ENCODE results near the gene PCDHB5.
A peak's percentile ranks its signal among the peaks of the same experiment; 100 is the strongest.
"Not testable (repeated sequence)": the region's sequence is repeated elsewhere in the genome, so short reads cannot be mapped to it uniquely, and the experiment has no call there.

Gene PCDHB5

GRCh38 chr5:141175933-141176332, 40.9 kb downstream of the PCDHB5 start:
- Histone ChIP-seq H3K9me3 (replicated peaks in 1 of 11) (peaks cover 41 to 73% (median 52%) of the 10 kb centered on the region in 11 experiments), H3K27me3 (no peaks in the 10 kb centered on the region), H3K4me3 (no peak overlapping the region), H3K36me3 (no peaks in the 10 kb centered on the region), H3K4me2 (no peak overlapping the region), H3K9ac (no peak overlapping the region), H3K4me1 (no peaks in the 10 kb centered on the region), H3K27ac (no peak overlapping the region), H4K20me1 (no peaks in the 10 kb centered on the region)
- no peak for TF ChIP-seq Cebpa-rat (IDR thresholded peaks at IDR 0.05)

DNA sequence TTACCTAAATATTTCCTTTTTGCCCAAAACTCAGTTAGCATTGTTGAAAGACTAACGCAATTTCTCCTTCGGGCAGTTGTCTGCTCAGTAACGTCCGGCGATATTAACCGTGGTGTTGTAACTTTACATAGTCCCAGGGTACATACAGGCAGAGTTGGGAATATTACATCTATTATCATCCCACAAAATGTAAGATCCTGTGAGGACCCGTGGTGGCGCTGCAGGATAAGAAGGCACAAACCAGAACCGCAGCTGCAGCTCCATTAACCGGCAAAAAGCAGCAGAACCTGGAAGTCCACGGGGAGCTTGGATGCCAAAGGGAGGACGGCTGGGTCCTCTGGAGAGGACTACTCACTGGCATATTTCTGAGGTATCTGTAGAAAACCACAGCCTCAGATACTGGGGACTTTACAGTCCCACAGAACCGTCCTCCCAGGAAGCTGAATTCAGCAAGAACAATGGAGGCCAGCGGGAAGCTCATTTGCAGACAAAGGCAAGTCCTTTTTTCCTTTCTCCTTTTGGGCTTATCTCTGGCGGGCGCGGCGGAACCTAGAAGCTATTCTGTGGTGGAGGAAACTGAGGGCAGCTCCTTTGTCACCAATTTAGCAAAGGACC, 42.7 kb downstream of the PCDHB5 start, which contains the start of gene PCDHB8:
PCDHB8 (plus strand) TSS at position 214 of the 615 bp plus-strand sequence; CDS start at position 459, 245 bp downstream.
- H3K27ac ChIP-seq, H3K4me3 ChIP-seq, H3K27me3 ChIP-seq: not testable (repeated sequence)

GRCh38 chr5:141179371-141179770, 44.4 kb downstream of the PCDHB5 start:
- H3K9ac ChIP-seq, H3K27ac ChIP-seq, H3K4me3 ChIP-seq, H3K4me1 ChIP-seq, H3K27me3 ChIP-seq, H3K4me2 ChIP-seq, H3K36me3 ChIP-seq, H4K20me1 ChIP-seq: not testable (repeated sequence)
- peaks cover 42 to 71% (median 50%) of the 10 kb centered on the region in 11 experiments for H3K9me3 ChIP-seq (replicated peaks in 1 of 11)

More for the DNA sequence above, 42.7 kb downstream of the PCDHB5 start, which contains the start of gene PCDHB8:
- H3K9ac ChIP-seq, H3K4me1 ChIP-seq, H3K36me3 ChIP-seq, H3K4me2 ChIP-seq, H4K20me1 ChIP-seq: not testable (repeated sequence)
- peaks cover 46 to 75% (median 53%) of the 10 kb centered on the region in 11 experiments for H3K9me3 ChIP-seq (replicated peaks in 1 of 11)

- not testable (repeated sequence) for H3K27ac ChIP-seq, H3K36me3 ChIP-seq, H3K4me3 ChIP-seq, H4K20me1 ChIP-seq, H3K27me3 ChIP-seq, H3K4me2 ChIP-seq, H3K9ac ChIP-seq, H3K4me1 ChIP-seq
- H3K9me3 ChIP-seq (replicated peaks in 1 of 11) = peaks cover 41 to 71% (median 50%) of the 10 kb centered on the region in 11 experiments
Observed at GRCh38 chr5:141179876-141180275, 44.9 kb downstream of the PCDHB5 start.

DNA sequence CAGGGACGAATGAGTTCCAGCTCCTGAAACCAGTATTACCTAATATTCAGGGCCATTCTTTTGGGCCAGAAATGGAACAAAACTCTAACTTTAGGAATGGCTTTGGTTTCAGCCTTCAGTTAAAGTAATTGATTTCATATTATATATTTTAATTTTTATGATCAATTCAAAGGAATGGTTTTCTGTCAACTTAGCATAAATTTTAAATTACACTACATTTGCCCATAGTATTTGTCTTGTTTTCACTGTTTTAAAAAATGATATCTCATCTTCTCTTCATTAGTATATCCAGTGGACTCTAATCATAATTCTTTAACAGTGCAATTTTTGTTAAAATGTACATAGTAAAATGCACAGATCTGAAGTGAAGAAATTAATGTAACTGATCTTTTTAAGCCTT, 45.3 kb downstream of the PCDHB5 start:
- Histone ChIP-seq H3K36me3 (no peaks in the 10 kb centered on the region), H3K4me2 (no peak overlapping the region), H3K27me3 (no peaks in the 10 kb centered on the region), H3K4me1 (no peaks in the 10 kb centered on the region), H3K27ac (no peak overlapping the region), H3K9me3 (replicated peaks in 1 of 11) (peaks cover 39 to 68% (median 48%) of the 10 kb centered on the region in 11 experiments), H3K4me3 (no peak overlapping the region), H4K20me1 (no peaks in the 10 kb centered on the region), H3K9ac (no peak overlapping the region)
- TF ChIP-seq Cebpa-rat (IDR thresholded peaks at IDR 0.05) = no peak

GRCh38 chr5:141182248-141182647, 47.2 kb downstream of the PCDHB5 start, which contains the start of gene PCDHB16:
Gene PCDHB16 (plus strand): TSS chr5:141182387. CDS start chr5:141182560, 173 bp downstream.
- no peak within 1 kb of the TSS for H3K4me2 ChIP-seq
- TF ChIP-seq Cebpa-rat (IDR thresholded peaks at IDR 0.05) = no peak
- H4K20me1 ChIP-seq = no peaks in the 10 kb centered on the region
- no peak within 1 kb of the TSS for H3K4me3 ChIP-seq
- H3K4me1 ChIP-seq = no peaks in the 10 kb centered on the region
- no peak within 1 kb of the TSS for H3K9ac ChIP-seq
- no peaks in the 10 kb centered on the region for H3K27me3 ChIP-seq
- no peak within 1 kb of the TSS for H3K27ac ChIP-seq
- H3K9me3 ChIP-seq (replicated peaks in 1 of 11) = peaks cover 41 to 64% (median 52%) of the 10 kb centered on the region in 11 experiments
- H3K36me3 ChIP-seq = no peaks in the 10 kb centered on the region

- H3K36me3 ChIP-seq, H3K4me3 ChIP-seq, H3K4me1 ChIP-seq, H4K20me1 ChIP-seq, H3K9ac ChIP-seq, H3K27ac ChIP-seq, H3K27me3 ChIP-seq, H3K4me2 ChIP-seq: not testable (repeated sequence)
- peaks cover 48 to 70% (median 63%) of the 10 kb centered on the region in 11 experiments for H3K9me3 ChIP-seq (replicated peaks in 1 of 11)
Observed at GRCh38 chr5:141184117-141184855, 49.3 kb downstream of the PCDHB5 start.

GRCh38 chr5:141186897-141187512, 52.0 kb downstream of the PCDHB5 start, which contains the start of gene PCDHB9:
Gene PCDHB9 (plus strand): TSS chr5:141187161. CDS start chr5:141187319, 158 bp downstream.
- H3K4me2 ChIP-seq = peak within 1 kb of the TSS in 8 of 11 experiments; percentile 10 to 59 (median 26); a peak in 9 of 22 replicates
- H3K4me3 ChIP-seq = peak within 1 kb of the TSS; percentile 19 to 50 (median 45); a peak in 18 of 20 replicates
- TF ChIP-seq Cebpa-rat (IDR thresholded peaks at IDR 0.05) = no peak
- peaks cover 64 to 80% (median 74%) of the 10 kb centered on the region in 11 experiments for H3K9me3 ChIP-seq (replicated peaks in 1 of 11)
- H3K4me1 ChIP-seq = no peaks in the 10 kb centered on the region
- H3K36me3 ChIP-seq = no peaks in the 10 kb centered on the region
- H3K9ac ChIP-seq = peak within 1 kb of the TSS in 9 of 11 experiments; percentile 3 to 60 (median 47); a peak in 6 of 22 replicates
- no peaks in the 10 kb centered on the region for H3K27me3 ChIP-seq
- H3K27ac ChIP-seq = peak within 1 kb of the TSS in 7 of 11 experiments; percentile 10 to 52 (median 30); a peak in 4 of 22 replicates
- no peaks in the 10 kb centered on the region for H4K20me1 ChIP-seq

Measured in BLaER1 treated with 17β-estradiol and CSF1 and Interleukin-3, amounts not matched to agents 10 nM and 100 nM (cell line).